Astrocyte of the cerebellum (primary cell): ENCODE results near the gene IRAK1.
"Not testable (repeated sequence)": the region's sequence is repeated elsewhere in the genome, so short reads cannot be mapped to it uniquely, and the experiment has no call there.

Experiments used
- DNase-seq: peaks from one replicate; pipeline ENCODE4 v3.0.0-alpha.2; 2011; ENCODE audit warnings: low read depth
- H3K4me3 ChIP-seq: 2 replicates; pipeline ENCODE4 v1.5.1; 2011; ENCODE audit warnings: mild to moderate bottlenecking, low read depth, low read length, moderate library complexity
- in situ Hi-C: cut with HindIII; loops from 2 replicates; pipeline ENCODE4 v1.10.0; 2017; ENCODE audit warnings: low sequenced_read_pairs
- TF ChIP-seq, protein P1 (sequence below): IDR thresholded peaks from 2 replicates; pipeline ENCODE4 v1.5.1; 2012; ENCODE audit warnings: low read length, low read depth, moderate library complexity, mild to moderate bottlenecking; ENCODE audit errors: missing control alignments

IRAK1 gene

DNA sequence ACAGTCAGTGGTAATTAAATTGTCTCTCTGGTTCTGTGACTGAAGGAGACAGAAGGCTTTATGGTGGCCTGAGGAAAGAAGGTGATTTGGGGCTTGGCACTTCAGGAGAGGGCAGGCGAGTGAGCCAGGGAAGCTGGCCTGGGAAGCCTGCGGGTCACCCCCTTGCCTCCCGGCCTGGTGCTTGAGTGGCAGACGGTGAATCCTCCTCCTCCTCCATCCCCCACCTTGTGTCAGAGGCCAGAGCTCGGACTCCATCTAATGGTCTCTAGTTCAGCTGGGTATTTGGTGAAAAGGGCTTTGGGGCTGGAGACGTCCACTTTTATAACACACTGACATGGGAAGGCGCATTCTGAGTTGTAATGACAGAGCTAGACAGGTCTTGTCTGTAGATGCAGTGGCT lies 38.5 kb downstream of the IRAK1 start:
- TF ChIP-seq, protein P1, sequence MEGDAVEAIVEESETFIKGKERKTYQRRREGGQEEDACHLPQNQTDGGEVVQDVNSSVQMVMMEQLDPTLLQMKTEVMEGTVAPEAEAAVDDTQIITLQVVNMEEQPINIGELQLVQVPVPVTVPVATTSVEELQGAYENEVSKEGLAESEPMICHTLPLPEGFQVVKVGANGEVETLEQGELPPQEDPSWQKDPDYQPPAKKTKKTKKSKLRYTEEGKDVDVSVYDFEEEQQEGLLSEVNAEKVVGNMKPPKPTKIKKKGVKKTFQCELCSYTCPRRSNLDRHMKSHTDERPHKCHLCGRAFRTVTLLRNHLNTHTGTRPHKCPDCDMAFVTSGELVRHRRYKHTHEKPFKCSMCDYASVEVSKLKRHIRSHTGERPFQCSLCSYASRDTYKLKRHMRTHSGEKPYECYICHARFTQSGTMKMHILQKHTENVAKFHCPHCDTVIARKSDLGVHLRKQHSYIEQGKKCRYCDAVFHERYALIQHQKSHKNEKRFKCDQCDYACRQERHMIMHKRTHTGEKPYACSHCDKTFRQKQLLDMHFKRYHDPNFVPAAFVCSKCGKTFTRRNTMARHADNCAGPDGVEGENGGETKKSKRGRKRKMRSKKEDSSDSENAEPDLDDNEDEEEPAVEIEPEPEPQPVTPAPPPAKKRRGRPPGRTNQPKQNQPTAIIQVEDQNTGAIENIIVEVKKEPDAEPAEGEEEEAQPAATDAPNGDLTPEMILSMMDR = no peak
- in situ Hi-C loops = no loop called here
- no peak for DNase-seq
- H3K4me3 ChIP-seq = no peak overlapping the region

DNA sequence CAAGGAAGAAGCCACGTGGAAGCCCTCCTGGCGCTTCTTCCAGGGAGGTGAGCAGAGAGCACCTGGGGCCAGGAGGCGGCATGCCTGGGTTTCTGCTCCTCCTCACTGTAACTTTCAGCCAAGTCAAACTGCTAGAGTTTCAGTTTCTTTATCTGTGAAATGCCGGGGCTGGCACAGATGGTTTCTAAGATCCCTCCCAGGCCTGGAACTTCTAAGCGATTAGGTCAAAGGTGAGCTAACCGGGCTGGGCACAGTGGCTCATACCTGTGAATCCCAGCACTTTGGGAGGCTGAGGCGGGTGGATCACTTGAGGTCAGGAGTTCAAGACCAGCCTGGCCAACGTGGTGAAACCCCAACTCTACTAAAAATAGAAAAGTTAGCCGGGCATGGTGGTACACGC lies 39.3 kb downstream of the IRAK1 start:
- DNase-seq, in situ Hi-C loops, H3K4me3 ChIP-seq: not testable (repeated sequence)

DNA sequence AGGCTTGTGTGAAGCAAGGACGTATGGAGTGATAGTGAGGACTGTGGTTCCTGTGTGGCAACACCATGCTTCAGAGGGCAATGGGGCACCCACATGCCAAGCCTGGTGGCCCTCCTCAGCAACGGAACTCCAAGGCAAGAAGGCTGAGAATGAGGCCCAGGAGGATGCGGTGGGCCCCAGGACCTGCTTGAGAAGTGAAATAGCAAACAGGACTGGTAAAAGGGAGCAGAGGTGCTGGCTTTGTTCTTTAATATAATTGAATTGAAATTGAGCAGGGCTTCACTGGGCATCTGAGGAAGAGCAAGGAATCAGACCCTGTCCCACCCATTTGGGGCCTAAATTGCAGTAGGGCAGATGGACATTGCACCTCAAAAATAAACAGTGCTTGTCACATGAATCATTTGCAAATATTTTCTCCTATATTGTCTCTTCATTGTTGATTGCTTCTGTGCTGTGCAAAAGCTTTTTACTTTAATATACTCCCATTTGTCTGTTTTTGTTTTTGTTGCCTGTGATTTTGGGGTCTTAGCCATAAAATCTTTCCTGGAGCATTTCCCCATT lies 44.9 kb downstream of the IRAK1 start:
- in situ Hi-C loops = no loop called here
- no peak overlapping the region for H3K4me3 ChIP-seq
- TF ChIP-seq, protein P1 = no peak
- no peak for DNase-seq

DNA sequence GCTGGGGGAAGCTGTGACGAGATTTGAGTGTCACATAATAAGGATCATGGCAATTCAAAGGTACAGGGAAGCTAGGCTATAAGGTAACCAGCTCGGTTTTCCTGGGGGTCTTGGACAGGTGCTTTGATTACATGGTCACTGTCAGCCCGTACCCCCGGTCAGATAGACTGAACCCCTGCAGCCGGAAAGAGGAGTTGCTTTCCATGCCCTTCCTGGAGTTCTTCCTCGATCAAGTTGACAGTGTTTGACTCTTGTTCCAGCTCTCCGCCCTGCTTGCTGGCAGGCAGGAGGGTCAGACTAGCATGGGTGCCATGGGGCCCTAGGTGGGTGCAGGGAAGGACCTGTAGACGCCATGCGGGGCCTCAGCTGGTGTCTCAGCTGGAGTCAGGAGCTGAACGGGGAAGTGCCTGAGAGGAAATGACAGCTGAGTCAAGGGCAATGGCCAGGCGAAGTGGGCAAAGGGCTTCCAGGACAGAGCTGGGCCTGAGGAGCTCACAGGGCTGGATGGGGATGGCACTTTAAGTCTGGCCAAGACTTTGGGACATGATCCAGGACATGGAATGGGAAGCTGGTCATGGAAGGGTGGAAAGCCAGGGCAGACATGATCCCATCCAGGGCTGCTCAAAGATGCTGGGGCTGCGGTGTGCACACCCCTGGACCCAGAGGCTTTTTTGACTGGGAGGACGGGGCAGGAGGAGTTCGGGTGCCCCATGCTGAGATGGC lies 45.5 kb downstream of the IRAK1 start:
- in situ Hi-C loops = no loop called here
- TF ChIP-seq, protein P1 = no peak
- no peak overlapping the region for H3K4me3 ChIP-seq
- no peak for DNase-seq

DNA sequence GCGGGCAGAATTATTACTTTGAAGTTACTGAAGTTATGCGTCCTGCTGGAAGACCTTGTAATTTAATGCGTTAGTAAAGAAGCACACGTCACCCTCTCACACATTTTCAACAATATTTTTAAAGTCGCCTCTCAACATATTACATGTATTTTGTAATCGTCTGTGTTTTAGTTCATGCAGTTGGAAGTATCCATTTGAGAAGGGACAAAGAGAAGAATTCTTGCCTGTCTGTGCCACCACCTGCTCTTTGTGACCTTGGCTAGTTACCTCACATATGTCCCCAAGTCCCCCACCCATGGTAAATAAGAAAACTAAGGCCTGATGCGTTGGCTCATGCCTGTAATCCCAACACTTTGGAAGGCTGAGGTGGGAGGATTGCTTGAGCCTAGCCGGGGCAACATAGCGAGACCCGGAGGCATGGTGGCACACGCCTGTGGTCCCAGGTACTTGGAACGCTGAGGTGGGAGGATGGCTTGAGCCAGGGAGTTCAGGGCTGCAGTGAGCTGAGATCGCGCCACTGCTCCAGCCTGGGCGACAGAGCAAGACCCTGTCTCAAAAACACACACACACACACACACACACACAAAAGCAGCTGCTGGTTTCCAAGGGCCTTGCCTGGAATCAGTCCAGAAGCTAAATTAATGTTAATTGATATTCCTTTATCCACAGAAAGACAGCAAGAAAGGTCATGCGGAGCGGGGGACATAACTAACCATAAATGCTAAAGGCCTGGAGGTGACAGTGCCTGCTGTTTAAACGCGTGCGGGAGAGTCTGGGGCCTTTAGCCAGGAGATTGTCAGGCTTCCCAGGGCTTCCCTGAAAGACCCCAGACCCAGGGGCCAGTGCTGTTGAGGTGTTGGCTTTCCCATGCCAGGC lies 46.3 kb downstream of the IRAK1 start:
- TF ChIP-seq, protein P1 = no peak
- in situ Hi-C loops = no loop called here
- peak overlapping the region; percentile 42 for H3K4me3 ChIP-seq
- no peak for DNase-seq

DNA sequence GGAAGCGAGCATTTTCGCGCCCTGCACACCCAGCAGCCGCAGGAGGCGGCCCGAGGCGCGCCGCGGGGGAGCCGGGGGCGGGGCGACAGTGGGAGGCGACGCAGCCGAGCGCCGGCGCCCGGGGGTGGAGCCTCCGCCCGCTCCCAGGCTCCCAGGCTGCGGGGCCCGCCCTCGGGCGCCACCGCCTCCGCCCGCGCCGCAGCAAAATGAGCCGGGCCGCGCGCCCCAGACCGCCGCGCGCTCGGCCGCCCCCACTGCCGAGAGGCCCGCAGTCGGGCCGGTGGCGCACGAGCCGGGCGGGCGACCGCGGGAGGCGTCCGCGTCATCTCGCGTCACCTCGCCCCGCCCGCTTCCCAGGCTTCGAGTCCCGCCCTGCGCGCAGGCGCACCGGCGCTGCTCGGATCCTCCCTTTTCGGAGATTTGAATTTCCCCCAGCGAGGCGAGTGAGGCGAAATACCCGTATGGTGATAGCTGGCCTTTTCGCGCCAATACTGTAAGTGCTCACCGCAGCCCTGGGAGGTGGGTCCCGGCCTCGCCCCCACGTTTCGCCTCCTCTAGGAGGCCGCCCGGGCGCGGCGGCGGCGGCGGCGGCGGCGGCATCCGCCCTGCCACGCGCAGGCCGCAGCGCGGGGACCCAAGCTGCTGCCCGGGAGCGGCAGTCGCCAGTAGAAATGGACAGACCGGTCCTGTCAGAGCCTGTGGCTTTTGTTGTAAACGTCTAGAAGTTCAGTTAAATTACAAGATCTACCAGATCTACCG lies 47.2 kb downstream of the IRAK1 start, which contains the start of gene TMEM187:
TSS of gene TMEM187 (plus strand) at position 387 of the 759 bp plus-strand sequence. CDS start 9,309 bp downstream, outside the sequence.
- TF ChIP-seq, protein P1 = no peak
- peak within 1 kb of the TSS; percentile 85 for H3K4me3 ChIP-seq
- peak; percentile 60 for DNase-seq
- in situ Hi-C loops = no loop called here
